PC-3 (cell line): Measurements from ENCODE around the gene SGMS1. TPM values are rescaled to one million over a fixed set of nuclear protein-coding genes. Genes with fewer than 3 reads are reported as not detected.

Experiments used
- ATAC-seq: fragments of 200-7000 bp; cut with Tn5 transposase; 2 replicates; pipeline ENCODE4 v1.9.1; 2020; ENCODE audit warnings: mild to moderate bottlenecking, moderate library complexity
- BruUV-seq: library from RNA; stranded (reverse); fragments of 400-500 nt; replicated peaks from 2 replicates; lab custom pipeline; 2021; lab: Mats Ljungman, UMichigan
- CTCF ChIA-PET: fragments of 300-600 bp; sonication (Branson Sonifier 250); formaldehyde crosslinking; loops from one replicate; lab custom pipeline; 2022; ENCODE audit warnings: antibody characterized with exemption; lab: Charles Lee
- POLR2A ChIA-PET: fragments of 300-600 bp; sonication (Branson Sonifier 250); formaldehyde crosslinking; loops from one replicate; lab custom pipeline; 2022; ENCODE audit warnings: antibody characterized with exemption; ENCODE audit not compliant: unreplicated experiment; lab: Charles Lee
- DNase-seq: peaks from one replicate; pipeline ENCODE4 v3.0.0-alpha.2; 2015
- H2AFZ ChIP-seq: fragments of 300-600 bp; sonication (generic); 2 replicates; pipeline ENCODE4 v1.6.0; 2016; ENCODE audit warnings: antibody characterized with exemption, low read length
- H3F3A ChIP-seq: fragments of 300-600 bp; sonication (generic); one replicate; pipeline ENCODE4 v1.6.0; 2017; ENCODE audit warnings: antibody characterized with exemption, low read length, control low read depth, mild to moderate bottlenecking; ENCODE audit not compliant: unreplicated experiment
- H3K27ac ChIP-seq: fragments of 300-600 bp; sonication (generic); 2 replicates; pipeline ENCODE4 v1.5.1; 2016; ENCODE audit warnings: mild to moderate bottlenecking, low read length
- H3K27me3 ChIP-seq: fragments of 300-600 bp; sonication (generic); 2 replicates; pipeline ENCODE4 v1.6.1; 2016; ENCODE audit warnings: low read length, mixed read lengths
- H3K36me3 ChIP-seq: fragments of 300-600 bp; sonication (generic); 2 replicates; pipeline ENCODE4 v1.6.1; 2016; ENCODE audit warnings: low read depth, mixed run types, low read length, mixed read lengths
- H3K4me1 ChIP-seq: fragments of 300-600 bp; sonication (generic); 2 replicates; pipeline ENCODE4 v1.5.1; 2016; ENCODE audit warnings: low read length; ENCODE audit not compliant: insufficient read depth
- H3K4me2 ChIP-seq: fragments of 300-600 bp; sonication (generic); 2 replicates; pipeline ENCODE4 v1.6.0; 2016; ENCODE audit warnings: low read length
- H3K4me3 ChIP-seq: fragments of 300-600 bp; sonication (generic); 2 replicates; pipeline ENCODE4 v1.5.1; 2016; ENCODE audit warnings: mild to moderate bottlenecking, low read length, mixed read lengths
- H3K79me2 ChIP-seq: fragments of 300-600 bp; sonication (generic); 2 replicates; pipeline ENCODE4 v1.6.1; 2017; ENCODE audit warnings: low read length, mixed read lengths
- H3K9ac ChIP-seq: fragments of 300-600 bp; sonication (generic); 2 replicates; pipeline ENCODE4 v1.6.0; 2016; ENCODE audit warnings: mild to moderate bottlenecking, low read length
- H3K9me2 ChIP-seq: fragments of 300-600 bp; sonication (generic); replicated peaks from 2 replicates; pipeline ENCODE4 v1.6.1; 2016; ENCODE audit warnings: mixed run types, low read length, mixed read lengths
- H3K9me3 ChIP-seq: fragments of 300-600 bp; sonication (generic); 2 replicates; pipeline ENCODE4 v1.6.1; 2016; ENCODE audit warnings: low read length, mixed read lengths
- H4K20me1 ChIP-seq: fragments of 300-600 bp; sonication (generic); 2 replicates; pipeline ENCODE4 v1.6.1; 2016; ENCODE audit warnings: low read length, mixed read lengths
- EZH2 ChIP-seq: fragments of 300-600 bp; sonication (generic); IDR thresholded peaks from one replicate; pipeline ENCODE4 v1.6.1; 2017; ENCODE audit warnings: antibody characterized with exemption, mild to moderate bottlenecking, low read length; ENCODE audit not compliant: unreplicated experiment
- EZH2phosphoT487 ChIP-seq: fragments of 300-600 bp; sonication (generic); IDR thresholded peaks from 2 replicates; pipeline ENCODE4 v1.6.1; 2018; ENCODE audit warnings: mild to moderate bottlenecking, antibody characterized with exemption, low read length, borderline replicate concordance
- intact Hi-C: fragments of 100-400 bp; cut with micrococcal nuclease; formaldehyde crosslinking; loops from 2 replicates; pipeline ENCODE4 v1.9.0; 2023
- total RNA-seq: library from RNA; depleted of rRNA; stranded (reverse); fragments of >200 nt; gene quantifications from 2 replicates; pipeline ENCODE4 v1.2.3, GENCODE V29; 2014
- TF ChIP-seq, protein P1 (sequence below): fragments of 300-600 bp; sonication (generic); conservative IDR thresholded peaks from 2 replicates; pipeline ENCODE4 v1.5.1; 2017; ENCODE audit warnings: antibody characterized with exemption, low read depth, mild to moderate bottlenecking, low read length

The SGMS1 gene
- total RNA-seq, 1 experiment from 2014 or later: 61.4 TPM

DNA sequence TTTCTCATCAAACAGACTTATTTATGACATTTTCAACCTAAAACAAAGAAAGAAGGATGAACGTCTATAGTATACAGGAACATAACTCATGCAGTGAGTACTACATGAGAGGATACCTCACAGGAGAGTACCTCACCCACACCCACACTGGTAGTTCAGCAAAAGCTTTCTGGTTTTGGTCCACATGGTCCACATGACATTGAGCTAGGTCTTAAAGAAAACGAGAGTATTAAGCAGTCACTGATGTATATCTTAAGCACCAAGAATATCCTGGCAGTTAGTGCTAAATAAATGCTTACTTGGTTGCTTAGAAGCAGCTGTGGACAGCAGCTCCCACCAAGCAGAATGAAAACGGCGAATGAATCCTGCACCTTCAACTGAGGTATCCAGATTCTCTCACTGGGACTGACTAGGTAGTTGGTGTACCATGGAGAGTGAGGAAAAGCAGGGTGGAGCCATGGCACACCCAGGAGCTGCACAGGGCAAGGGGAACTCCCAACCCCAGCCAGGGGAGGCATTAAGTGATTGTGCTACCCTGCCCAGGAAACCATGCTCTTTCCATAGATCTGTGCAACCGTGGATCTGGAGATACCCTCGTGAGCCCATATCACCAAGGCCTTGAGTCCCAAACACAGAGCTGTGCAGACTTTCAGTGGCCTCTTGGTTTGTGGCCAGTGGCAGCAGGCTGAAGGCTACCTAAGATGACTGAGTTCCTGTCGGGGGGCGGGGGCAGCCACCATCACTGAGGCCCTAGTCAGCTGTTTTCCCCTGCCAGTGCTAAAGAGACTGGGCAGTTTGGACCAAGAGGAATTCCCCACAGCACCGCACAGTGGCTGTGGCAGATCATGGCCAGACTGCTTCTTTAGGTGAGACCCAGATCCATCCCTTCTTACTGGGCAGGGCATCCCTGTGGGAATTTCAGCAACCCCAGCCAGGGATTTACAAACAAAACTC lies 143.4 kb downstream of the SGMS1 start:
- no peaks in the 10 kb centered on the region for H3K9me2 ChIP-seq
- H4K20me1 ChIP-seq: no peaks in the 10 kb centered on the region
- TF ChIP-seq EZH2 (no peak), EZH2phosphoT487 (no peak)
- TF ChIP-seq, protein P1, sequence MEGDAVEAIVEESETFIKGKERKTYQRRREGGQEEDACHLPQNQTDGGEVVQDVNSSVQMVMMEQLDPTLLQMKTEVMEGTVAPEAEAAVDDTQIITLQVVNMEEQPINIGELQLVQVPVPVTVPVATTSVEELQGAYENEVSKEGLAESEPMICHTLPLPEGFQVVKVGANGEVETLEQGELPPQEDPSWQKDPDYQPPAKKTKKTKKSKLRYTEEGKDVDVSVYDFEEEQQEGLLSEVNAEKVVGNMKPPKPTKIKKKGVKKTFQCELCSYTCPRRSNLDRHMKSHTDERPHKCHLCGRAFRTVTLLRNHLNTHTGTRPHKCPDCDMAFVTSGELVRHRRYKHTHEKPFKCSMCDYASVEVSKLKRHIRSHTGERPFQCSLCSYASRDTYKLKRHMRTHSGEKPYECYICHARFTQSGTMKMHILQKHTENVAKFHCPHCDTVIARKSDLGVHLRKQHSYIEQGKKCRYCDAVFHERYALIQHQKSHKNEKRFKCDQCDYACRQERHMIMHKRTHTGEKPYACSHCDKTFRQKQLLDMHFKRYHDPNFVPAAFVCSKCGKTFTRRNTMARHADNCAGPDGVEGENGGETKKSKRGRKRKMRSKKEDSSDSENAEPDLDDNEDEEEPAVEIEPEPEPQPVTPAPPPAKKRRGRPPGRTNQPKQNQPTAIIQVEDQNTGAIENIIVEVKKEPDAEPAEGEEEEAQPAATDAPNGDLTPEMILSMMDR: no peak
- peak; percentile 29; the same call in 1 of the 2 replicates for ATAC-seq
- no peak overlapping the region for H2AFZ ChIP-seq
- no peaks in the 10 kb centered on the region for H3K4me1 ChIP-seq
- POLR2A ChIA-PET: no interaction called here
- BruUV-seq: no TSS peak
- no peak overlapping the region for H3K4me3 ChIP-seq
- H3K79me2 ChIP-seq: no peaks in the 10 kb centered on the region
- no peak overlapping the region for H3K9ac ChIP-seq
- CTCF ChIA-PET: no interaction called here
- intact Hi-C loops: no loop called here
- no peaks in the 10 kb centered on the region for H3K9me3 ChIP-seq
- H3K4me2 ChIP-seq: no peak overlapping the region
- no peaks in the 10 kb centered on the region for H3F3A ChIP-seq
- H3K27ac ChIP-seq: no peak overlapping the region
- H3K36me3 ChIP-seq: peaks cover 4% of the 10 kb centered on the region; the same call in 1 of the 2 replicates
- DNase-seq: no peak
- H3K27me3 ChIP-seq: no peaks in the 10 kb centered on the region

DNA sequence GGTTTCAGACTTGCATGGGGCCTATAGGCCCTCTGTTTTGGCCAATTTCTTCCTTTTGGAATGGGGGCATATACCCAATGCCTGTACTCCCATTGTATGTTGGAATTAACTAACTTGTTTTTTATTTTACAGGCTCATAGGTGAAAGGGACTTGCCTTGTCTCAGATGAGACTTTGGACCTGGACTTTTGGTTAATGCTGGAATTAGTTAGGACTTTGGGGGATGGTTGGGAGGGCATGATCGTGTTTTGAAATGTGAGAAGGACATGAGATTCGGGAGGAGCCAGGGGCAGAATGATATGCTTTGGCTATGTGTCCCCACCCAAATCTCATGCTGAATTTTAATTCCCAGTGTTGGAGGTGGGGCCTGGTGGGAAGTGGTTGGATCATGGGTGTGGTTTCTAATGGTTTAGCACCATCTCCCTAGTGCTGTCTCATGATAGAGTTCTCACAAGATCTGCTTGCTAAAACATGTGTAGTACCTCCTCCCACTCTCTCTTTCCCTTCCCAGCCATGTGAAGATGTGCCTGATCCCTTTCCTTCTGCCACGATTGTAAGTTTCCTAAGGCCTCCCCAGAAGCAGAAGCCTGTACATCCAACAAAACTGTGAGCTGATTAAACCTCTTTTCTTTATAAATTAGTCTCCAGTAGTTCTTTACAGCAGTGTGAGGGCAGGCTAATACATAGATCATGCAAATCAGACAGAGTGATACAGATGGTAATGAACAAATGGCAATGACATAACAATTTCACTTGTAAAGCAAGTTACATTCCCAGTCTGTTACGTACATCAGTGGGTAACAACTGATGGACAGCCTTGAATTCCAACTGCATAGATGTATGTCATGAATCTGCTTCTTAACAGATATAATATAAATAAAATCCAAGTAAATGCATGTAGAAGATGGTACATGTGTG lies 146.2 kb downstream of the SGMS1 start:
- Histone ChIP-seq H3K4me2 (no peak overlapping the region), H3K9me2 (no peaks in the 10 kb centered on the region), H3F3A (no peaks in the 10 kb centered on the region), H3K27me3 (no peaks in the 10 kb centered on the region), H3K4me1 (peaks cover 2% of the 10 kb centered on the region), H3K9me3 (no peaks in the 10 kb centered on the region), H3K79me2 (no peaks in the 10 kb centered on the region), H3K9ac (no peak overlapping the region), H2AFZ (no peak overlapping the region), H3K36me3 (no peaks in the 10 kb centered on the region), H3K4me3 (no peak overlapping the region), H3K27ac (no peak overlapping the region), H4K20me1 (no peaks in the 10 kb centered on the region)
- ChIA-PET CTCF (no interaction called here), POLR2A (no interaction called here)
- no peak for TF ChIP-seq EZH2
- TF ChIP-seq, protein P1: no peak
- no peak for TF ChIP-seq EZH2phosphoT487
- intact Hi-C loops: no loop called here
- no peak for ATAC-seq
- no TSS peak for BruUV-seq
- no peak for DNase-seq
